Measurements from ENCODE around the gene TRMO.

TRMO gene

DNA sequence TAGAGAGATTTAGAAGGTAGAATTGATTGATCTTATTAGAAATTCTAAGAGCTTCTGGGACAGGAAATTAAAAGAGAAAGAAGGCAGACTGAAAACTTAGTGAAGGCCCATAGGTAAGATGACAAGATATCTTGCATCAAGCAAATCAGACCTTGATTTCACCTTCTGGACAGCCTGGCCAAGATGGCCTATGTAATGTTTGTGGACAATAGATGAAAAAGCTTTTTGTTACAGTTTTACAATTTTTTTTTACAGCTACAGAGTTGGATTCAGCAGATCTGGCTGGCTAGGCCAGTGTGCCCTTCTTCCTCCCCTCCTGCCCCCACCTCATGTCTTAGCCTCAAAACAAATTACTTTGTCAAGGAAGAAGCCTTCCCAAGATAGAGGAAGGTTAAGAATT is 37.3 kb upstream of the TRMO start:
- no peak for TF ChIP-seq FOXP2 (optimal IDR thresholded peaks at IDR 0.05; ENCODE audit: borderline replicate concordance, extremely low read depth, extremely low read length, insufficient read depth)
- no peak for TF ChIP-seq REST (IDR thresholded peaks at IDR 0.05; ENCODE audit: insufficient read depth in 1 of 2, low read depth in 2 of 2, low read length in 2 of 2)
- TF ChIP-seq TAF1 (IDR thresholded peaks at IDR 0.05; ENCODE audit: borderline replicate concordance, insufficient read depth, low read length), result no peak

GRCh38 chr9:97958812-97959511 is 36.7 kb upstream of the TRMO start:
- no peak for TF ChIP-seq SIN3A (IDR thresholded peaks at IDR 0.05; ENCODE audit: borderline replicate concordance, insufficient read depth, low read length)
- no peak for TF ChIP-seq POLR2AphosphoS5 (IDR thresholded peaks at IDR 0.05; ENCODE audit: low read depth, low read length)
- no peak for TF ChIP-seq FOXP2 (optimal IDR thresholded peaks at IDR 0.05; ENCODE audit: borderline replicate concordance, extremely low read depth, extremely low read length, insufficient read depth)
- no peak for TF ChIP-seq TAF1 (IDR thresholded peaks at IDR 0.05; ENCODE audit: borderline replicate concordance, insufficient read depth, low read length)
- TF ChIP-seq REST (IDR thresholded peaks at IDR 0.05; ENCODE audit: insufficient read depth in 1 of 2, low read depth in 2 of 2, low read length in 2 of 2), result no peak

DNA sequence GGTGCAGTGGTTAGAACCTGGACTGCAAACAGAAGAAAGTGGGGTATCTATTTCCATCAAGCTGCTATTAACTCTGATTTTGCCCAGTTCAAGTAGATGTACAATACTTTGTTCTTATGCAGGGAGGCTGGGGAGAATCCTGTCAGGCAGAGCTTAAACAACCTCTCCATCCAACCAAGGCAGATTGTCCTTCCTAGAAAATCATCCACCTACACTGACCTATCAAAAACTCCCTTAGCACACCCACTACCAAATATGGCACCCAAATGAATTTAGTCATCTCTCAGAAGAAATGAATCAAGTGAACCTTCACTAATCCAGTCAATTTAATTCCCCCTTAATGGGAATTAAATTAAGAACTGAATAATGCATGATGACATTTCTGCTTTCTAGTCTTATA is 34.0 kb upstream of the TRMO start:
- no peak for TF ChIP-seq SIN3A (IDR thresholded peaks at IDR 0.05; ENCODE audit: borderline replicate concordance, insufficient read depth, low read length)

GRCh38 chr9:97954550-97954989 is 32.3 kb upstream of the TRMO start:
- TF ChIP-seq REST (IDR thresholded peaks at IDR 0.05; ENCODE audit: insufficient read depth in 1 of 2, low read depth in 2 of 2, low read length in 2 of 2) (no peak), TAF1 (IDR thresholded peaks at IDR 0.05; ENCODE audit: borderline replicate concordance, insufficient read depth, low read length) (no peak), SIN3A (IDR thresholded peaks at IDR 0.05; ENCODE audit: borderline replicate concordance, insufficient read depth, low read length) (no peak)

GRCh38 chr9:97944612-97945011 is 22.3 kb upstream of the TRMO start:
- TF ChIP-seq FOXP2 (optimal IDR thresholded peaks at IDR 0.05; ENCODE audit: borderline replicate concordance, extremely low read depth, extremely low read length, insufficient read depth) (no peak), SIN3A (IDR thresholded peaks at IDR 0.05; ENCODE audit: borderline replicate concordance, insufficient read depth, low read length) (no peak), REST (IDR thresholded peaks at IDR 0.05; ENCODE audit: insufficient read depth in 1 of 2, low read depth in 2 of 2, low read length in 2 of 2) (no peak), POLR2AphosphoS5 (IDR thresholded peaks at IDR 0.05; ENCODE audit: low read depth, low read length) (no peak)
